ENCODE data around the gene CYP1A2. TPM values are rescaled to one million over a fixed set of nuclear protein-coding genes. Genes with fewer than 3 reads are reported as not detected.

The CYP1A2 gene
- total RNA-seq, 2 experiments from 2014 or later: not detected

- no peak overlapping the region for H3K4me3 ChIP-seq (ENCODE audit: low read length)
- ChIA-PET CTCF (no interaction called here), POLR2A (interaction anchor here (1.0 kb wide), 1 partner anchor 15 kb away, joined by 3 read pairs; no protein-coding TSS in a partner anchor)
- H3K36me3 Mint-ChIP-seq (ENCODE audit: low read depth): no peaks in the 10 kb centered on the region
- no peaks in the 10 kb centered on the region for H3K4me1 Mint-ChIP-seq (ENCODE audit: low read depth)
- H3K27ac ChIP-seq (ENCODE audit: low read depth in 1 of 2, low read length in 2 of 2): no peak overlapping the region
- no peaks in the 10 kb centered on the region for H3K36me3 ChIP-seq (ENCODE audit: insufficient read depth, low read length)
- H3K4me3 Mint-ChIP-seq: no peak overlapping the region
- H3K27me3 ChIP-seq (ENCODE audit: control insufficient read depth in 1 of 2, insufficient read depth in 2 of 2, low read length in 2 of 2): peaks cover 0 to 2% of the 10 kb centered on the region in 2 experiments
- no peaks in the 10 kb centered on the region for H3K4me1 ChIP-seq (ENCODE audit: insufficient read depth, low read length)
- TF ChIP-seq, protein P1, sequence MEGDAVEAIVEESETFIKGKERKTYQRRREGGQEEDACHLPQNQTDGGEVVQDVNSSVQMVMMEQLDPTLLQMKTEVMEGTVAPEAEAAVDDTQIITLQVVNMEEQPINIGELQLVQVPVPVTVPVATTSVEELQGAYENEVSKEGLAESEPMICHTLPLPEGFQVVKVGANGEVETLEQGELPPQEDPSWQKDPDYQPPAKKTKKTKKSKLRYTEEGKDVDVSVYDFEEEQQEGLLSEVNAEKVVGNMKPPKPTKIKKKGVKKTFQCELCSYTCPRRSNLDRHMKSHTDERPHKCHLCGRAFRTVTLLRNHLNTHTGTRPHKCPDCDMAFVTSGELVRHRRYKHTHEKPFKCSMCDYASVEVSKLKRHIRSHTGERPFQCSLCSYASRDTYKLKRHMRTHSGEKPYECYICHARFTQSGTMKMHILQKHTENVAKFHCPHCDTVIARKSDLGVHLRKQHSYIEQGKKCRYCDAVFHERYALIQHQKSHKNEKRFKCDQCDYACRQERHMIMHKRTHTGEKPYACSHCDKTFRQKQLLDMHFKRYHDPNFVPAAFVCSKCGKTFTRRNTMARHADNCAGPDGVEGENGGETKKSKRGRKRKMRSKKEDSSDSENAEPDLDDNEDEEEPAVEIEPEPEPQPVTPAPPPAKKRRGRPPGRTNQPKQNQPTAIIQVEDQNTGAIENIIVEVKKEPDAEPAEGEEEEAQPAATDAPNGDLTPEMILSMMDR (IDR thresholded peaks at IDR 0.05): no peak
- H3K27ac Mint-ChIP-seq: no peak overlapping the region
- H3K9me3 Mint-ChIP-seq: no peaks in the 10 kb centered on the region
- ATAC-seq (ENCODE audit: poor library complexity) (no peak), DNase-seq (no peak)
- intact Hi-C loops (cut with DNase I, micrococcal nuclease): loop anchor here in 1 of 2 experiments (10.0 kb wide), 1 partner anchor 318 kb away; no protein-coding TSS in a partner anchor
- H3K27me3 Mint-ChIP-seq: peaks cover 4% of the 10 kb centered on the region
- H3K9me3 ChIP-seq (ENCODE audit: control insufficient read depth in 1 of 2, insufficient read depth in 1 of 2, low read length in 2 of 2): no peaks in the 10 kb centered on the region
These were observed 14.1 kb downstream of the CYP1A2 start for GRCh38 chr15:74762791-74763150.

- H3K4me3 ChIP-seq (ENCODE audit: low read length): no peak overlapping the region
- H3K4me3 Mint-ChIP-seq: no peak overlapping the region
- ATAC-seq (ENCODE audit: poor library complexity) (no peak), DNase-seq (no peak)
- no peaks in the 10 kb centered on the region for H3K9me3 ChIP-seq (ENCODE audit: control insufficient read depth in 1 of 2, insufficient read depth in 1 of 2, low read length in 2 of 2)
- no peaks in the 10 kb centered on the region for H3K4me1 ChIP-seq (ENCODE audit: insufficient read depth, low read length)
- CTCF ChIA-PET: no interaction called here
- no peaks in the 10 kb centered on the region for H3K9me3 Mint-ChIP-seq
- no peak overlapping the region for H3K27ac Mint-ChIP-seq
- TF ChIP-seq, protein P1 (IDR thresholded peaks at IDR 0.05): no peak
- no peaks in the 10 kb centered on the region for H3K36me3 Mint-ChIP-seq (ENCODE audit: low read depth)
- POLR2A ChIA-PET: interaction anchor here (1.0 kb wide), 1 partner anchor 14 kb away, joined by 3 read pairs; no protein-coding TSS in a partner anchor
- no peaks in the 10 kb centered on the region for H3K36me3 ChIP-seq (ENCODE audit: insufficient read depth, low read length)
- H3K27ac ChIP-seq (ENCODE audit: low read depth in 1 of 2, low read length in 2 of 2): no peak overlapping the region
- H3K4me1 Mint-ChIP-seq (ENCODE audit: low read depth): no peaks in the 10 kb centered on the region
- H3K27me3 Mint-ChIP-seq: peaks cover 4% of the 10 kb centered on the region
- H3K27me3 ChIP-seq (ENCODE audit: control insufficient read depth in 1 of 2, insufficient read depth in 2 of 2, low read length in 2 of 2): peaks cover 0 to 2% of the 10 kb centered on the region in 2 experiments
- intact Hi-C loops (cut with DNase I, micrococcal nuclease): loop anchor here in 1 of 2 experiments (10.0 kb wide), 1 partner anchor 319 kb away; no protein-coding TSS in a partner anchor
These were observed 14.8 kb downstream of the CYP1A2 start for GRCh38 chr15:74763416-74763815.

GRCh38 chr15:74767167-74768098 is 18.8 kb downstream of the CYP1A2 start:
- POLR2A ChIA-PET: interaction anchor here (1.6 to 22.7 kb wide), 3 partner anchors 10 to 133 kb away, joined by 4 to 925 read pairs (median 11); partner anchors contain the start of gene CSK
- intact Hi-C loops (cut with DNase I, micrococcal nuclease): loop anchor here (2.0 to 10.0 kb wide), 3 partner anchors 323 to 395 kb away; no protein-coding TSS in a partner anchor

More at GRCh38 chr15:74767167-74768098, 18.8 kb downstream of the CYP1A2 start:
- H3K4me1 ChIP-seq (ENCODE audit: insufficient read depth, low read length): peaks cover 20% of the 10 kb centered on the region
- no peaks in the 10 kb centered on the region for H3K9me3 ChIP-seq (ENCODE audit: control insufficient read depth in 1 of 2, insufficient read depth in 1 of 2, low read length in 2 of 2)
- Mint-ChIP-seq H3K27me3 (peaks cover 9% of the 10 kb centered on the region), H3K27ac (no peak overlapping the region), H3K36me3 (ENCODE audit: low read depth) (no peaks in the 10 kb centered on the region), H3K4me3 (no peak overlapping the region), H3K9me3 (no peaks in the 10 kb centered on the region), H3K4me1 (ENCODE audit: low read depth) (peaks cover 16% of the 10 kb centered on the region)
- TF ChIP-seq, protein P1 (IDR thresholded peaks at IDR 0.05): no peak
- ATAC-seq (ENCODE audit: poor library complexity): no peak
- no peak for DNase-seq
- H3K4me3 ChIP-seq (ENCODE audit: low read length): no peak overlapping the region
- no peaks in the 10 kb centered on the region for H3K36me3 ChIP-seq (ENCODE audit: insufficient read depth, low read length)
- H3K27me3 ChIP-seq (ENCODE audit: control insufficient read depth in 1 of 2, insufficient read depth in 2 of 2, low read length in 2 of 2): peaks cover 0 to 2% of the 10 kb centered on the region in 2 experiments
- CTCF ChIA-PET: interaction anchor here (1.4 to 9.3 kb wide), 4 partner anchors 18 to 132 kb away, joined by 3 to 353 read pairs (median 48); no protein-coding TSS in a partner anchor
- H3K27ac ChIP-seq (ENCODE audit: low read depth in 1 of 2, low read length in 2 of 2): no peak overlapping the region

Measured in CD4-positive, alpha-beta T cell (primary cell).